WTC11 (cell line): ENCODE measurements around the gene CIP2A. TPM values are rescaled to one million over a fixed set of nuclear protein-coding genes. Genes with fewer than 3 reads are reported as not detected.

Experiments
- ATAC-seq: fragments of 200-7000 bp; cut with Tn5 transposase; 2 replicates; pipeline ENCODE4 v1.10.0; 2021; ENCODE audit warnings: mild to moderate bottlenecking, moderate library complexity
- CTCF ChIA-PET: fragments of 300-600 bp; sonication (Branson Sonifier 250); formaldehyde crosslinking; loops from one replicate; lab custom pipeline; 2021; ENCODE audit warnings: antibody characterized with exemption; lab: Charles Lee
- POLR2A ChIA-PET: fragments of 350-600 bp; sonication (Branson Sonifier 250); formaldehyde crosslinking; loops from one replicate; lab custom pipeline; 2021; ENCODE audit warnings: antibody characterized with exemption; lab: Charles Lee
- DNase-seq: peaks from one replicate; pipeline ENCODE4 v3.0.0; 2021; ENCODE audit warnings: low spot score
- H3K27ac Mint-ChIP-seq: 2 replicates; pipeline ENCODE4 v1.8.0; 2021; ENCODE audit warnings: mixed read lengths
- H3K27me3 Mint-ChIP-seq: 2 replicates; pipeline ENCODE4 v1.8.0; 2021; ENCODE audit warnings: low read depth, mild to moderate bottlenecking, moderate library complexity, mixed read lengths
- H3K36me3 Mint-ChIP-seq: 2 replicates; pipeline ENCODE4 v1.8.0; 2021; ENCODE audit warnings: mixed read lengths
- H3K4me1 Mint-ChIP-seq: 2 replicates; pipeline ENCODE4 v1.8.0; 2022; ENCODE audit warnings: mixed read lengths
- H3K4me3 Mint-ChIP-seq: 2 replicates; pipeline ENCODE4 v1.8.0; 2021; ENCODE audit warnings: mild to moderate bottlenecking, moderate library complexity, mixed read lengths
- H3K9me3 Mint-ChIP-seq: 2 replicates; pipeline ENCODE4 v1.8.0; 2021; ENCODE audit warnings: mixed read lengths
- ATF1 ChIP-seq: sonication (generic); formaldehyde crosslinking; IDR thresholded peaks from 2 replicates; pipeline ENCODE4 v1.8.1; 2023; ENCODE audit warnings: mild to moderate bottlenecking, moderate library complexity, missing genetic modification reagents
- E2F1 ChIP-seq: sonication (generic); formaldehyde crosslinking; IDR thresholded peaks from 2 replicates; pipeline ENCODE4 v1.8.0; 2022; ENCODE audit warnings: mild to moderate bottlenecking, missing genetic modification reagents
- ERG ChIP-seq: fragments of 250-450 bp; sonication (Bioruptor Pico); IDR thresholded peaks from 2 replicates; pipeline ENCODE4 v1.8.0; 2021; ENCODE audit warnings: mild to moderate bottlenecking
- GRHL2 ChIP-seq: fragments of 250-450 bp; sonication (Bioruptor Pico); IDR thresholded peaks from 2 replicates; pipeline ENCODE4 v1.8.0; 2022; ENCODE audit warnings: mild to moderate bottlenecking, moderate library complexity; ENCODE audit not compliant: insufficient replicate concordance, severe bottlenecking
- HMGA2 ChIP-seq: fragments of 250-450 bp; sonication (Bioruptor Pico); IDR thresholded peaks from 2 replicates; pipeline ENCODE4 v1.4.0; 2021; ENCODE audit warnings: mild to moderate bottlenecking, moderate library complexity
- JAZF1 ChIP-seq: fragments of 250-450 bp; sonication (Bioruptor Pico); IDR thresholded peaks from 2 replicates; pipeline ENCODE4 v1.9.0; 2021; ENCODE audit warnings: moderate library complexity, mild to moderate bottlenecking, inconsistent platforms
- JUN ChIP-seq: sonication (generic); formaldehyde crosslinking; IDR thresholded peaks from 2 replicates; pipeline ENCODE4 v1.8.0; 2023; ENCODE audit warnings: mild to moderate bottlenecking, missing genetic modification reagents
- NFYB ChIP-seq: sonication (generic); formaldehyde crosslinking; conservative IDR thresholded peaks from 2 replicates; pipeline ENCODE4 v1.8.0; 2022; ENCODE audit warnings: low read depth, missing genetic modification reagents
- NR1H2 ChIP-seq: sonication (generic); formaldehyde crosslinking; IDR thresholded peaks from 2 replicates; pipeline ENCODE4 v1.9.0; 2021; ENCODE audit warnings: mild to moderate bottlenecking, moderate library complexity, missing genetic modification reagents
- NR3C1 ChIP-seq: sonication (generic); formaldehyde crosslinking; conservative IDR thresholded peaks from 2 replicates; pipeline ENCODE4 v1.8.1; 2023; ENCODE audit warnings: low read depth, mild to moderate bottlenecking, missing genetic modification reagents
- PRRX2 ChIP-seq: fragments of 250-450 bp; sonication (Bioruptor Pico); IDR thresholded peaks from 2 replicates; pipeline ENCODE4 v1.8.0; 2021; ENCODE audit warnings: mild to moderate bottlenecking
- RORB ChIP-seq: fragments of 250-450 bp; sonication (Bioruptor Pico); IDR thresholded peaks from 2 replicates; pipeline ENCODE4 v1.9.0; 2021; ENCODE audit warnings: mild to moderate bottlenecking
- SOX15 ChIP-seq: fragments of 250-450 bp; sonication (Bioruptor Pico); IDR thresholded peaks from 2 replicates; pipeline ENCODE4 v1.9.0; 2021; ENCODE audit warnings: mild to moderate bottlenecking
- TEAD4 ChIP-seq: sonication (generic); formaldehyde crosslinking; IDR thresholded peaks from 2 replicates; pipeline ENCODE4 v1.8.0; 2022; ENCODE audit warnings: mild to moderate bottlenecking, missing genetic modification reagents
- USF1 ChIP-seq: sonication (generic); formaldehyde crosslinking; IDR thresholded peaks from 2 replicates; pipeline ENCODE4 v1.8.0; 2022; ENCODE audit warnings: mild to moderate bottlenecking, missing genetic modification reagents
- ZNF219 ChIP-seq: sonication (generic); formaldehyde crosslinking; IDR thresholded peaks from 2 replicates; pipeline ENCODE4 v1.8.0; 2023; ENCODE audit warnings: missing genetic modification reagents, mild to moderate bottlenecking, borderline replicate concordance
- ZNF263 ChIP-seq: sonication (generic); formaldehyde crosslinking; IDR thresholded peaks from 2 replicates; pipeline ENCODE4 v1.8.1; 2022; ENCODE audit warnings: low read depth, mild to moderate bottlenecking, moderate library complexity, missing genetic modification reagents
- ZNF317 ChIP-seq: sonication (generic); formaldehyde crosslinking; IDR thresholded peaks from 2 replicates; pipeline ENCODE4 v1.8.1; 2023; ENCODE audit warnings: low read depth, mild to moderate bottlenecking, moderate library complexity, missing genetic modification reagents, borderline replicate concordance
- ZNF396 ChIP-seq: fragments of 250-450 bp; sonication (Bioruptor Pico); IDR thresholded peaks from 2 replicates; pipeline ENCODE4 v1.8.0; 2021; ENCODE audit warnings: mild to moderate bottlenecking, moderate library complexity, borderline replicate concordance
- ZNF416 ChIP-seq: fragments of 250-450 bp; sonication (Bioruptor Pico); IDR thresholded peaks from 2 replicates; pipeline ENCODE4 v1.9.0; 2021; ENCODE audit warnings: mild to moderate bottlenecking, inconsistent platforms
- total RNA-seq: library from RNA; stranded (reverse); gene quantifications from 3 replicates; pipeline ENCODE4 v1.2.3, GENCODE V29; 2021
- TF ChIP-seq, protein P1 (sequence below): sonication (generic); formaldehyde crosslinking; IDR thresholded peaks from 2 replicates; pipeline ENCODE4 v1.8.0; 2023; ENCODE audit warnings: missing genetic modification reagents, mild to moderate bottlenecking, borderline replicate concordance
- TF ChIP-seq, protein P2 (sequence below): fragments of 250-450 bp; sonication (Bioruptor Pico); IDR thresholded peaks from 2 replicates; pipeline ENCODE4 v2.1.2; 2022; ENCODE audit warnings: mild to moderate bottlenecking, moderate library complexity
- TF ChIP-seq, protein P3 (sequence below): fragments of 250-450 bp; sonication (Bioruptor Pico); IDR thresholded peaks from 2 replicates; pipeline ENCODE4 v1.9.0; 2021; ENCODE audit warnings: mild to moderate bottlenecking

CIP2A gene
- total RNA-seq, 1 experiment from 2014 or later = 32.8 TPM

DNA sequence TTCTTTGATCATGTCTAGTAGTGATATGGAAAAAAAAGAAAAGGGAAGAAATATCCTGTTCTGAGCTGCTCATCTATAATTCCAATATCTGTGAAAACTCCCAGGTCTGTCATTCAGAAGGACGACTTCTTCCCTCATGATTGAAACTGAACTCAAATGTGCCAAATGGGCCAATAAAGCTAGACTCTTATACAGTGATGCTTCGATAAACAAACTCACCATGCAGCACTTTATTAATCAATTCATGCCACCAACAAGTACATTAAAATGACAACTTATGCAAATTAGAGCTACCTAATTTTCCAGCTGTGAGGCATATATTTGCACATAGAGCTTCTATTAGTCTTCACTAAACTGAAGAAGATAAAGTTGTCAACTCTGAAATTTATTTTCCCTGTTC, 63.3 kb downstream of the CIP2A start (continued):
- TF ChIP-seq E2F1 (no peak), HMGA2 (CRISPR knock-in tag) (no peak), JUN (CRISPR knock-in tag) (no peak)

GRCh38 chr3:108525256-108525655, 64.0 kb downstream of the CIP2A start:
- H3K27ac Mint-ChIP-seq = no peak overlapping the region
- ATAC-seq (no peak), DNase-seq (no peak)
- ChIA-PET CTCF (interaction anchor here (1.2 kb wide), 1 partner anchor 36 kb away, joined by 3 read pairs; no protein-coding TSS in a partner anchor), POLR2A (no interaction called here)
- H3K4me1 Mint-ChIP-seq = peaks cover 7% of the 10 kb centered on the region; the same call in 1 of the 2 replicates
- H3K27me3 Mint-ChIP-seq = no peaks in the 10 kb centered on the region
- H3K4me3 Mint-ChIP-seq = no peak overlapping the region
- peaks cover 4% of the 10 kb centered on the region; the same call in 1 of the 2 replicates for H3K9me3 Mint-ChIP-seq
- TF ChIP-seq RORB (CRISPR knock-in tag) (no peak), SOX15 (no peak), NR1H2 (CRISPR knock-in tag) (no peak), NFYB (CRISPR knock-in tag) (no peak), JUN (CRISPR knock-in tag) (no peak), ZNF396 (no peak), NR3C1 (no peak), ZNF416 (CRISPR knock-in tag) (no peak), GRHL2 (CRISPR knock-in tag) (no peak), USF1 (CRISPR knock-in tag) (no peak), TEAD4 (CRISPR knock-in tag) (no peak), PRRX2 (CRISPR knock-in tag) (no peak)
- TF ChIP-seq, protein P1, sequence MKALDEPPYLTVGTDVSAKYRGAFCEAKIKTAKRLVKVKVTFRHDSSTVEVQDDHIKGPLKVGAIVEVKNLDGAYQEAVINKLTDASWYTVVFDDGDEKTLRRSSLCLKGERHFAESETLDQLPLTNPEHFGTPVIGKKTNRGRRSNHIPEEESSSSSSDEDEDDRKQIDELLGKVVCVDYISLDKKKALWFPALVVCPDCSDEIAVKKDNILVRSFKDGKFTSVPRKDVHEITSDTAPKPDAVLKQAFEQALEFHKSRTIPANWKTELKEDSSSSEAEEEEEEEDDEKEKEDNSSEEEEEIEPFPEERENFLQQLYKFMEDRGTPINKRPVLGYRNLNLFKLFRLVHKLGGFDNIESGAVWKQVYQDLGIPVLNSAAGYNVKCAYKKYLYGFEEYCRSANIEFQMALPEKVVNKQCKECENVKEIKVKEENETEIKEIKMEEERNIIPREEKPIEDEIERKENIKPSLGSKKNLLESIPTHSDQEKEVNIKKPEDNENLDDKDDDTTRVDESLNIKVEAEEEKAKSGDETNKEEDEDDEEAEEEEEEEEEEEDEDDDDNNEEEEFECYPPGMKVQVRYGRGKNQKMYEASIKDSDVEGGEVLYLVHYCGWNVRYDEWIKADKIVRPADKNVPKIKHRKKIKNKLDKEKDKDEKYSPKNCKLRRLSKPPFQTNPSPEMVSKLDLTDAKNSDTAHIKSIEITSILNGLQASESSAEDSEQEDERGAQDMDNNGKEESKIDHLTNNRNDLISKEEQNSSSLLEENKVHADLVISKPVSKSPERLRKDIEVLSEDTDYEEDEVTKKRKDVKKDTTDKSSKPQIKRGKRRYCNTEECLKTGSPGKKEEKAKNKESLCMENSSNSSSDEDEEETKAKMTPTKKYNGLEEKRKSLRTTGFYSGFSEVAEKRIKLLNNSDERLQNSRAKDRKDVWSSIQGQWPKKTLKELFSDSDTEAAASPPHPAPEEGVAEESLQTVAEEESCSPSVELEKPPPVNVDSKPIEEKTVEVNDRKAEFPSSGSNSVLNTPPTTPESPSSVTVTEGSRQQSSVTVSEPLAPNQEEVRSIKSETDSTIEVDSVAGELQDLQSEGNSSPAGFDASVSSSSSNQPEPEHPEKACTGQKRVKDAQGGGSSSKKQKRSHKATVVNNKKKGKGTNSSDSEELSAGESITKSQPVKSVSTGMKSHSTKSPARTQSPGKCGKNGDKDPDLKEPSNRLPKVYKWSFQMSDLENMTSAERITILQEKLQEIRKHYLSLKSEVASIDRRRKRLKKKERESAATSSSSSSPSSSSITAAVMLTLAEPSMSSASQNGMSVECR = no peak
- H3K36me3 Mint-ChIP-seq = no peaks in the 10 kb centered on the region

- ATAC-seq = 0 out of 2 replicates have a peak, but pooled peaks have one; percentile 32
- CTCF ChIA-PET = interaction anchor here (1.2 kb wide), 1 partner anchor 35 kb away, joined by 3 read pairs; no protein-coding TSS in a partner anchor
Observed at GRCh38 chr3:108524537-108524936, 64.7 kb downstream of the CIP2A start.

DNA sequence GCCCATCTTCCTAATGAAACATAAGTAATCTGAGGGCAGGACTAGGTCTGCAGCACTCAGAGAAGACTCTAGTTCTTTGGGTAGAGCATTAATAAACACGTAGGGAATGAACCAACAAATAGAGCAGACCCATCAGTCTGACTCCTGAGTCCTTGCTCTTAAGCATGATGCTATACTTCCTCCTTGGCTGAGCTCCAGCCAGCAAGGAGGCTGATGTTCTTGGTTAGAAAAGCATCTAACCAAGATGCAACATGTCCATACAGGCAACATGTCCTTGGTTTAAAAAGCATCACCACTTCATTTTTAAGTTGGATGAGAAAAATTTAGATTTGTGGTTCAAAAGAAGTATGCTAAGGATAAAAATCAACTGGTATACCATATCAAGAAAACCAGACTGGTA, 70.3 kb downstream of the CIP2A start:
- no peaks in the 10 kb centered on the region for H3K9me3 Mint-ChIP-seq
- H3K36me3 Mint-ChIP-seq = no peaks in the 10 kb centered on the region
- CTCF ChIA-PET = no interaction called here
- H3K27me3 Mint-ChIP-seq = no peaks in the 10 kb centered on the region
- no peak overlapping the region for H3K27ac Mint-ChIP-seq
- DNase-seq (no peak), ATAC-seq (no peak)
- H3K4me3 Mint-ChIP-seq = no peak overlapping the region
- POLR2A ChIA-PET = no interaction called here
- H3K4me1 Mint-ChIP-seq = peaks cover 2% of the 10 kb centered on the region; the same call in 1 of the 2 replicates
- TF ChIP-seq, protein P2, sequence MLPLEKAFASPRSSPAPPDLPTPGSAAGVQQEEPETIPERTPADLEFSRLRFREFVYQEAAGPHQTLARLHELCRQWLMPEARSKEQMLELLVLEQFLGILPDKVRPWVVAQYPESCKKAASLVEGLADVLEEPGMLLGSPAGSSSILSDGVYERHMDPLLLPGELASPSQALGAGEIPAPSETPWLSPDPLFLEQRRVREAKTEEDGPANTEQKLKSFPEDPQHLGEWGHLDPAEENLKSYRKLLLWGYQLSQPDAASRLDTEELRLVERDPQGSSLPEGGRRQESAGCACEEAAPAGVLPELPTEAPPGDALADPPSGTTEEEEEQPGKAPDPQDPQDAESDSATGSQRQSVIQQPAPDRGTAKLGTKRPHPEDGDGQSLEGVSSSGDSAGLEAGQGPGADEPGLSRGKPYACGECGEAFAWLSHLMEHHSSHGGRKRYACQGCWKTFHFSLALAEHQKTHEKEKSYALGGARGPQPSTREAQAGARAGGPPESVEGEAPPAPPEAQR (CRISPR knock-in tag) = no peak
- no peak for TF ChIP-seq E2F1
- no peak for TF ChIP-seq ERG (CRISPR knock-in tag)
- TF ChIP-seq ZNF263 (CRISPR knock-in tag) = no peak
- TF ChIP-seq, protein P3, sequence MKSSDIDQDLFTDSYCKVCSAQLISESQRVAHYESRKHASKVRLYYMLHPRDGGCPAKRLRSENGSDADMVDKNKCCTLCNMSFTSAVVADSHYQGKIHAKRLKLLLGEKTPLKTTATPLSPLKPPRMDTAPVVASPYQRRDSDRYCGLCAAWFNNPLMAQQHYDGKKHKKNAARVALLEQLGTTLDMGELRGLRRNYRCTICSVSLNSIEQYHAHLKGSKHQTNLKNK (CRISPR knock-in tag) = no peak
- no peak for TF ChIP-seq ZNF219 (CRISPR knock-in tag)
- TF ChIP-seq JAZF1 = no peak
- TF ChIP-seq NFYB (CRISPR knock-in tag) = no peak

More at GRCh38 chr3:108524537-108524936, 64.7 kb downstream of the CIP2A start:
- Mint-ChIP-seq H3K36me3 (no peaks in the 10 kb centered on the region), H3K27ac (no peak overlapping the region), H3K4me1 (peaks cover 7% of the 10 kb centered on the region; the same call in 1 of the 2 replicates), H3K9me3 (peaks cover 4% of the 10 kb centered on the region; the same call in 1 of the 2 replicates), H3K27me3 (no peaks in the 10 kb centered on the region), H3K4me3 (no peak overlapping the region)
- POLR2A ChIA-PET = no interaction called here
- DNase-seq = no peak
- TF ChIP-seq ZNF317 (CRISPR knock-in tag) = no peak
- TF ChIP-seq ATF1 = no peak
